OCI-LY3 (cell line): ENCODE results near the gene RABAC1.

Experiments used
- CTCF ChIP-seq: fragments of 200-600, 300-600 bp; sonication (generic); IDR thresholded peaks from 2 replicates; pipeline ENCODE4 v1.5.1; 2014; ENCODE audit warnings: antibody characterized with exemption, low read length, low read depth
- EZH2phosphoT487 ChIP-seq: fragments of 200-600 bp; shearing (Covaris generic); IDR thresholded peaks from 2 replicates; pipeline ENCODE4 v1.6.1; 2018; ENCODE audit warnings: antibody characterized with exemption, mixed run types, low read depth

GRCh38 chr19:41988947-41989346, 29.8 kb upstream of the RABAC1 start:
- no peak for TF ChIP-seq CTCF
- TF ChIP-seq EZH2phosphoT487: no peak
